ENCODE data around the gene LNX1.

DNA sequence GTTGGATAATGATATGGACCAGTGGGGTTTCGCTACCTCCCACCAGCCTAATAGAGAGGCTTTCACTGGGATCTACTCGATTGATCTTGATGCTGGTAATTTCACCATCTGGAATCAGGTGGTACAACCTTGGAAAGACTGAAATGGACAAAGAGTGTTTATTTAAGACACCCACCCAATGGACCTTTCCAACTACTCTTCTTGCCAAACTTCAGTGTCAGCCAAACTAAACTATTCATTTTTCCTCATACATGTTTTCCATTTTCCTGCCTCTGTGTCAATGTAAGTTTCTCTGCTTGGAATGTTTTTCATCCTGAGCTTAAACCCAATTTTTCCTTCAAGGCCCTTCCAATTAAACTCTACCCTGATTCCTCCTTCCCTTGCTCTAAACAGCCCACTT is 92.6 kb downstream of the LNX1 start:
- TF ChIP-seq TCF7L2 (IDR thresholded peaks at IDR 0.05; ENCODE audit: borderline replicate concordance, extremely low read depth, insufficient read depth, insufficient read length) (no peak), POLR2AphosphoS5 (IDR thresholded peaks at IDR 0.05; ENCODE audit: low read depth, low read length) (no peak)

Data from HCT116 (cell line).